SKM-1 (cell line): ENCODE measurements around the gene LIMA1.
"Not testable (repeated sequence)": the region's sequence is repeated elsewhere in the genome, so short reads cannot be mapped to it uniquely, and the experiment has no call there.

ENCODE experiments used
- DNase-seq: peaks from one replicate; lab custom pipeline; 2025; ENCODE audit not compliant: unreplicated experiment; lab: John Stamatoyannopoulos, UW

The LIMA1 gene

GRCh38 chr12:50248411-50248810, 34.9 kb downstream of the LIMA1 start:
- DNase-seq: no peak

GRCh38 chr12:50247665-50248064, 35.7 kb downstream of the LIMA1 start:
- DNase-seq: not testable (repeated sequence)

GRCh38 chr12:50246873-50247612, 36.3 kb downstream of the LIMA1 start:
- DNase-seq: no peak

GRCh38 chr12:50246197-50246865, 37.0 kb downstream of the LIMA1 start:
- DNase-seq: no peak

- no peak for DNase-seq
Measured at GRCh38 chr12:50243507-50243906, 39.8 kb downstream of the LIMA1 start.

GRCh38 chr12:50242751-50243191, 40.5 kb downstream of the LIMA1 start:
- DNase-seq: no peak

GRCh38 chr12:50241178-50241577, 42.1 kb downstream of the LIMA1 start:
- no peak for DNase-seq

GRCh38 chr12:50240792-50241114, 42.6 kb downstream of the LIMA1 start:
- no peak for DNase-seq

GRCh38 chr12:50240096-50240791, 43.1 kb downstream of the LIMA1 start:
- DNase-seq: no peak

- DNase-seq: no peak
Measured at GRCh38 chr12:50239355-50239891, 43.9 kb downstream of the LIMA1 start.

GRCh38 chr12:50234347-50234746, 49.0 kb downstream of the LIMA1 start:
- no peak for DNase-seq

- no peak for DNase-seq
Measured at GRCh38 chr12:50232771-50233209, 50.5 kb downstream of the LIMA1 start.

- DNase-seq: no peak
Measured at GRCh38 chr12:50232206-50232605, 51.1 kb downstream of the LIMA1 start.

GRCh38 chr12:50231346-50231745, 52.0 kb downstream of the LIMA1 start:
- DNase-seq: no peak

GRCh38 chr12:50230217-50230616, 53.1 kb downstream of the LIMA1 start:
- no peak for DNase-seq

- no peak for DNase-seq
Measured at GRCh38 chr12:50224026-50224692, 59.2 kb downstream of the LIMA1 start.

GRCh38 chr12:50222275-50222783, 61.0 kb downstream of the LIMA1 start:
- DNase-seq: peak; percentile 17

GRCh38 chr12:50221228-50222008, 61.9 kb downstream of the LIMA1 start:
- DNase-seq: no peak

- DNase-seq: no peak
Measured at GRCh38 chr12:50220363-50220995, 62.8 kb downstream of the LIMA1 start.

GRCh38 chr12:50219544-50219943, 63.8 kb downstream of the LIMA1 start:
- no peak for DNase-seq
